SJCRH30 (cell line): ENCODE results near the gene KRT77. TPM values are rescaled to one million over a fixed set of nuclear protein-coding genes. Genes with fewer than 3 reads are reported as not detected.

Experiments
- DNase-seq, 2 experiments: peaks; one replicate each; pipeline ENCODE4 v3.0.0-alpha.2; 2015 to 2020
- H3K27ac ChIP-seq: fragments of 250-450 bp; sonication (Bioruptor Pico); 2 replicates; pipeline ENCODE4 v1.5.1; 2020; ENCODE audit warnings: mild to moderate bottlenecking, moderate library complexity
- H3K27me3 ChIP-seq: fragments of 250-450 bp; sonication (Bioruptor Pico); 2 replicates; pipeline ENCODE4 v1.5.1; 2020; ENCODE audit warnings: mild to moderate bottlenecking, moderate library complexity
- H3K36me3 ChIP-seq: fragments of 250-450 bp; sonication (Bioruptor Pico); 2 replicates; pipeline ENCODE4 v1.5.1; 2020; ENCODE audit warnings: mild to moderate bottlenecking, moderate library complexity
- H3K4me1 ChIP-seq: fragments of 250-450 bp; sonication (Bioruptor Pico); 2 replicates; pipeline ENCODE4 v1.5.1; 2020; ENCODE audit warnings: mild to moderate bottlenecking, moderate library complexity
- H3K4me3 ChIP-seq: fragments of 250-450 bp; sonication (Bioruptor Pico); 2 replicates; pipeline ENCODE4 v1.5.1; 2020; ENCODE audit warnings: mild to moderate bottlenecking, moderate library complexity
- H3K9me3 ChIP-seq: fragments of 250-450 bp; sonication (Bioruptor Pico); replicated peaks from 2 replicates; pipeline ENCODE4 v1.5.1; 2020; ENCODE audit warnings: mild to moderate bottlenecking, moderate library complexity
- total RNA-seq: library from RNA; depleted of rRNA; stranded (reverse); fragments of >200 nt; shearing (Covaris generic); gene quantifications from 2 replicates; pipeline ENCODE4 v1.2.3, GENCODE V29; 2014

The KRT77 gene
- total RNA-seq, 1 experiment from 2014 or later: not detected

- Histone ChIP-seq H3K27ac (no peak overlapping the region), H3K4me3 (no peak overlapping the region), H3K4me1 (no peaks in the 10 kb centered on the region), H3K9me3 (no peaks in the 10 kb centered on the region), H3K36me3 (no peaks in the 10 kb centered on the region), H3K27me3 (peaks cover 4% of the 10 kb centered on the region; the same call in 1 of the 2 replicates)
- DNase-seq: no peak
These were observed 48.1 kb downstream of the KRT77 start for GRCh38 chr12:52655251-52655650.

GRCh38 chr12:52651726-52652261 is 51.5 kb downstream of the KRT77 start, which contains the start of gene KRT2:
KRT2 (minus strand) TSS chr12:52652211; CDS start chr12:52652142, 69 bp downstream.
- H3K4me3 ChIP-seq: no peak within 1 kb of the TSS
- no peaks in the 10 kb centered on the region for H3K9me3 ChIP-seq
- no peaks in the 10 kb centered on the region for H3K4me1 ChIP-seq
- no peak for DNase-seq
- no peak within 1 kb of the TSS for H3K27ac ChIP-seq
- peaks cover 9% of the 10 kb centered on the region; the same call in 1 of the 2 replicates for H3K27me3 ChIP-seq
- H3K36me3 ChIP-seq: no peaks in the 10 kb centered on the region

- no peaks in the 10 kb centered on the region for H3K36me3 ChIP-seq
- H3K27ac ChIP-seq: no peak overlapping the region
- H3K9me3 ChIP-seq: no peaks in the 10 kb centered on the region
- no peaks in the 10 kb centered on the region for H3K4me1 ChIP-seq
- H3K4me3 ChIP-seq: no peak overlapping the region
- peaks cover 11% of the 10 kb centered on the region; the same call in 1 of the 2 replicates for H3K27me3 ChIP-seq
- DNase-seq: peak in 1 of 2 experiments; percentile 1
These were observed 52.7 kb downstream of the KRT77 start for GRCh38 chr12:52650520-52651081.

- no peak for DNase-seq
- no peak overlapping the region for H3K4me3 ChIP-seq
These were observed 54.3 kb downstream of the KRT77 start for GRCh38 chr12:52649066-52649465.

GRCh38 chr12:52648012-52648550 is 55.2 kb downstream of the KRT77 start:
- no peaks in the 10 kb centered on the region for H3K9me3 ChIP-seq
- H3K27ac ChIP-seq: no peak overlapping the region
- H3K36me3 ChIP-seq: no peaks in the 10 kb centered on the region
- H3K4me1 ChIP-seq: no peaks in the 10 kb centered on the region
- no peak for DNase-seq
- peaks cover 11% of the 10 kb centered on the region; the same call in 1 of the 2 replicates for H3K27me3 ChIP-seq
- no peak overlapping the region for H3K4me3 ChIP-seq

More at GRCh38 chr12:52649066-52649465, 54.3 kb downstream of the KRT77 start:
- Histone ChIP-seq H3K27ac (no peak overlapping the region), H3K36me3 (no peaks in the 10 kb centered on the region), H3K9me3 (no peaks in the 10 kb centered on the region), H3K27me3 (peaks cover 8% of the 10 kb centered on the region; the same call in 1 of the 2 replicates), H3K4me1 (no peaks in the 10 kb centered on the region)

GRCh38 chr12:52647601-52648000 is 55.7 kb downstream of the KRT77 start:
- H3K27me3 ChIP-seq: peaks cover 11% of the 10 kb centered on the region; the same call in 1 of the 2 replicates
- no peak overlapping the region for H3K27ac ChIP-seq

GRCh38 chr12:52646613-52647012 is 56.7 kb downstream of the KRT77 start:
- no peak overlapping the region for H3K27ac ChIP-seq
- H3K4me1 ChIP-seq: no peaks in the 10 kb centered on the region
- H3K27me3 ChIP-seq: peaks cover 19% of the 10 kb centered on the region; the same call in 1 of the 2 replicates
- H3K36me3 ChIP-seq: no peaks in the 10 kb centered on the region
- H3K4me3 ChIP-seq: no peak overlapping the region
- DNase-seq: no peak
- H3K9me3 ChIP-seq: no peaks in the 10 kb centered on the region

More at GRCh38 chr12:52647601-52648000, 55.7 kb downstream of the KRT77 start:
- H3K4me1 ChIP-seq: no peaks in the 10 kb centered on the region
- H3K4me3 ChIP-seq: no peak overlapping the region
- no peaks in the 10 kb centered on the region for H3K9me3 ChIP-seq
- no peak for DNase-seq
- H3K36me3 ChIP-seq: no peaks in the 10 kb centered on the region

GRCh38 chr12:52645982-52646381 is 57.3 kb downstream of the KRT77 start:
- H3K36me3 ChIP-seq: no peaks in the 10 kb centered on the region
- peaks cover 19% of the 10 kb centered on the region; the same call in 1 of the 2 replicates for H3K27me3 ChIP-seq
- H3K4me1 ChIP-seq: no peaks in the 10 kb centered on the region
- no peak for DNase-seq
- no peak overlapping the region for H3K4me3 ChIP-seq
- H3K27ac ChIP-seq: no peak overlapping the region
- no peaks in the 10 kb centered on the region for H3K9me3 ChIP-seq

GRCh38 chr12:52645120-52645761 is 58.1 kb downstream of the KRT77 start:
- peaks cover 19% of the 10 kb centered on the region; the same call in 1 of the 2 replicates for H3K27me3 ChIP-seq
- no peak for DNase-seq

GRCh38 chr12:52644078-52644415 is 59.3 kb downstream of the KRT77 start:
- Histone ChIP-seq H3K9me3 (no peaks in the 10 kb centered on the region), H3K4me3 (no peak overlapping the region), H3K27me3 (peaks cover 19% of the 10 kb centered on the region; the same call in 1 of the 2 replicates), H3K4me1 (no peaks in the 10 kb centered on the region), H3K27ac (no peak overlapping the region), H3K36me3 (no peaks in the 10 kb centered on the region)
- DNase-seq: no peak

More at GRCh38 chr12:52645120-52645761, 58.1 kb downstream of the KRT77 start:
- Histone ChIP-seq H3K4me3 (no peak overlapping the region), H3K4me1 (no peaks in the 10 kb centered on the region), H3K36me3 (no peaks in the 10 kb centered on the region), H3K27ac (no peak overlapping the region), H3K9me3 (no peaks in the 10 kb centered on the region)

- Histone ChIP-seq H3K9me3 (no peaks in the 10 kb centered on the region), H3K27ac (no peak overlapping the region), H3K4me1 (no peaks in the 10 kb centered on the region), H3K27me3 (peaks cover 19% of the 10 kb centered on the region; the same call in 1 of the 2 replicates), H3K4me3 (no peak overlapping the region), H3K36me3 (no peaks in the 10 kb centered on the region)
- no peak for DNase-seq
These were observed 59.9 kb downstream of the KRT77 start for GRCh38 chr12:52643233-52644077.

- peaks cover 12% of the 10 kb centered on the region; the same call in 1 of the 2 replicates for H3K27me3 ChIP-seq
- no peaks in the 10 kb centered on the region for H3K36me3 ChIP-seq
- no peaks in the 10 kb centered on the region for H3K9me3 ChIP-seq
- H3K27ac ChIP-seq: no peak overlapping the region
- no peak overlapping the region for H3K4me3 ChIP-seq
- no peaks in the 10 kb centered on the region for H3K4me1 ChIP-seq
- no peak for DNase-seq
These were observed 61.9 kb downstream of the KRT77 start for GRCh38 chr12:52641468-52641867.
